ENCODE data around the gene TAF15.

- TF ChIP-seq CTCF (IDR thresholded peaks at IDR 0.05) (no peak), POLR2A (IDR thresholded peaks at IDR 0.05) (no peak)
These were observed 70.7 kb downstream of the TAF15 start, which contains the start of gene CCL5 for GRCh38 chr17:35879773-35880654.

Data from testis (tissue), 2 donors.